HL-60/S4 treated with retinoic acid at 250 ng/mL for 4 days and 3 days (cell line): ENCODE results near the gene MRPL14.

Experiments used
- in situ Hi-C: fragments of 300-500 bp; cut with MboI; formaldehyde crosslinking; loops from 2 replicates; pipeline ENCODE4 v1.7.0; 2022; ENCODE audit warnings: low sequenced_read_pairs

MRPL14 gene

GRCh38 chr6:44082872-44083321 lies 44.4 kb downstream of the MRPL14 start:
- in situ Hi-C loops: no loop called here

GRCh38 chr6:44081753-44082152 lies 45.5 kb downstream of the MRPL14 start:
- in situ Hi-C loops: no loop called here

- in situ Hi-C loops: no loop called here
Measured at GRCh38 chr6:44080561-44081521, 46.4 kb downstream of the MRPL14 start.

- in situ Hi-C loops: loop anchor here (10.0 kb wide), 1 partner anchor 305 kb away; the partner anchor contains the start of gene VEGFA
Measured at GRCh38 chr6:44079672-44080071, 47.6 kb downstream of the MRPL14 start.

- in situ Hi-C loops: loop anchor here (10.0 kb wide), 1 partner anchor 304 kb away; the partner anchor contains the start of gene VEGFA
Measured at GRCh38 chr6:44078827-44079671, 48.2 kb downstream of the MRPL14 start.

- in situ Hi-C loops: loop anchor here (10.0 kb wide), 1 partner anchor 304 kb away; the partner anchor contains the start of gene VEGFA
Measured at GRCh38 chr6:44078219-44078826, 48.9 kb downstream of the MRPL14 start.

GRCh38 chr6:44077214-44077946 lies 49.9 kb downstream of the MRPL14 start:
- in situ Hi-C loops: loop anchor here (10.0 kb wide), 1 partner anchor 303 kb away; the partner anchor contains the start of gene VEGFA

- in situ Hi-C loops: loop anchor here (10.0 kb wide), 1 partner anchor 302 kb away; the partner anchor contains the start of gene VEGFA
Measured at GRCh38 chr6:44076356-44077213, 50.7 kb downstream of the MRPL14 start.

- in situ Hi-C loops: loop anchor here (10.0 kb wide), 1 partner anchor 301 kb away; the partner anchor contains the start of gene VEGFA
Measured at GRCh38 chr6:44075647-44076355, 51.5 kb downstream of the MRPL14 start.

GRCh38 chr6:44074813-44075646 lies 52.2 kb downstream of the MRPL14 start:
- in situ Hi-C loops: loop anchor here (10.0 kb wide), 1 partner anchor 300 kb away; the partner anchor contains the start of gene VEGFA

- in situ Hi-C loops: loop anchor here (10.0 kb wide), 1 partner anchor 300 kb away; the partner anchor contains the start of gene VEGFA
Measured at GRCh38 chr6:44074439-44074812, 52.8 kb downstream of the MRPL14 start.

GRCh38 chr6:44073612-44074438 lies 53.4 kb downstream of the MRPL14 start:
- in situ Hi-C loops: loop anchor here (10.0 kb wide), 1 partner anchor 299 kb away; the partner anchor contains the start of gene VEGFA

GRCh38 chr6:44072959-44073611 lies 54.2 kb downstream of the MRPL14 start:
- in situ Hi-C loops: loop anchor here (10.0 kb wide), 1 partner anchor 298 kb away; the partner anchor contains the start of gene VEGFA

- in situ Hi-C loops: loop anchor here (10.0 kb wide), 1 partner anchor 298 kb away; the partner anchor contains the start of gene VEGFA
Measured at GRCh38 chr6:44072452-44072958, 54.7 kb downstream of the MRPL14 start.
